BE2C (cell line): ENCODE results near the gene TRIM17.

Experiments used
- DNase-seq: peaks from one replicate; pipeline ENCODE4 v3.0.0-alpha.2; 2020
- H3K27me3 ChIP-seq: fragments of 250-450 bp; sonication (Bioruptor Pico); 2 replicates; pipeline ENCODE4 v1.5.1; 2020; ENCODE audit warnings: mild to moderate bottlenecking
- H3K36me3 ChIP-seq: fragments of 250-450 bp; sonication (Bioruptor Pico); 2 replicates; pipeline ENCODE4 v1.5.1; 2020; ENCODE audit warnings: mild to moderate bottlenecking
- H3K4me1 ChIP-seq: fragments of 250-450 bp; sonication (Bioruptor Pico); 2 replicates; pipeline ENCODE4 v1.5.1; 2020
- H3K4me3 ChIP-seq: 2 replicates; pipeline ENCODE4 v1.5.1; 2011; ENCODE audit warnings: low read depth, low read length
- H3K9me3 ChIP-seq: fragments of 250-450 bp; sonication (Bioruptor Pico); 2 replicates; pipeline ENCODE4 v1.5.1; 2020
- CTCF ChIP-seq: IDR thresholded peaks from 2 replicates; pipeline ENCODE4 v1.5.1; 2012; ENCODE audit warnings: mild to moderate bottlenecking, low read depth, low read length

TRIM17 gene

GRCh38 chr1:228457017-228457395 lies 40.3 kb upstream of the TRIM17 start:
- no peak for DNase-seq
- H3K36me3 ChIP-seq, result peaks cover 8% of the 10 kb centered on the region
- no peaks in the 10 kb centered on the region for H3K9me3 ChIP-seq
- TF ChIP-seq CTCF, result no peak
- peak overlapping the region; percentile 85 for H3K4me3 ChIP-seq
- H3K27me3 ChIP-seq, result no peaks in the 10 kb centered on the region
- H3K4me1 ChIP-seq, result no peaks in the 10 kb centered on the region

- no peak for TF ChIP-seq CTCF
- no peaks in the 10 kb centered on the region for H3K9me3 ChIP-seq
- no peak for DNase-seq
- no peaks in the 10 kb centered on the region for H3K4me1 ChIP-seq
- peaks cover 8% of the 10 kb centered on the region for H3K36me3 ChIP-seq
- H3K27me3 ChIP-seq, result no peaks in the 10 kb centered on the region
- peak overlapping the region; percentile 85 for H3K4me3 ChIP-seq
Measured at GRCh38 chr1:228456252-228457016, 39.8 kb upstream of the TRIM17 start.

GRCh38 chr1:228455715-228456114 lies 39.1 kb upstream of the TRIM17 start:
- DNase-seq, result no peak
- peak; percentile 35 for TF ChIP-seq CTCF

GRCh38 chr1:228454238-228454637 lies 37.6 kb upstream of the TRIM17 start:
- H3K4me3 ChIP-seq, result no peak overlapping the region
- peaks cover 8% of the 10 kb centered on the region for H3K36me3 ChIP-seq
- DNase-seq, result no peak
- H3K4me1 ChIP-seq, result no peaks in the 10 kb centered on the region
- TF ChIP-seq CTCF, result no peak
- H3K9me3 ChIP-seq, result no peaks in the 10 kb centered on the region
- no peaks in the 10 kb centered on the region for H3K27me3 ChIP-seq

More at GRCh38 chr1:228455715-228456114, 39.1 kb upstream of the TRIM17 start:
- no peaks in the 10 kb centered on the region for H3K27me3 ChIP-seq
- no peaks in the 10 kb centered on the region for H3K9me3 ChIP-seq
- H3K4me1 ChIP-seq, result no peaks in the 10 kb centered on the region
- H3K36me3 ChIP-seq, result peaks cover 8% of the 10 kb centered on the region
- peak overlapping the region; percentile 85 for H3K4me3 ChIP-seq

- no peaks in the 10 kb centered on the region for H3K27me3 ChIP-seq
- no peak for TF ChIP-seq CTCF
- peaks cover 8% of the 10 kb centered on the region for H3K36me3 ChIP-seq
- H3K4me1 ChIP-seq, result no peaks in the 10 kb centered on the region
- no peak for DNase-seq
- H3K4me3 ChIP-seq, result no peak overlapping the region
- H3K9me3 ChIP-seq, result no peaks in the 10 kb centered on the region
Measured at GRCh38 chr1:228453614-228454013, 37.0 kb upstream of the TRIM17 start.

- Histone ChIP-seq H3K36me3 (peaks cover 8% of the 10 kb centered on the region), H3K4me1 (no peaks in the 10 kb centered on the region), H3K9me3 (no peaks in the 10 kb centered on the region), H3K4me3 (no peak overlapping the region), H3K27me3 (no peaks in the 10 kb centered on the region)
- no peak for TF ChIP-seq CTCF
- no peak for DNase-seq
Measured at GRCh38 chr1:228453022-228453560, 36.4 kb upstream of the TRIM17 start.
